Measurements from ENCODE around the gene PSMG4.

PSMG4 gene

GRCh38 chr6:3258720-3259490, at the start of gene PSMG4:
Gene PSMG4 (plus strand): TSS chr6:3258947. CDS start chr6:3259023, 76 bp downstream.
- peak in 55 of 56 donors; percentile 56 to 94 (median 86) for DNase-seq

GRCh38 chr6:3209114-3210023, 49.4 kb upstream of the PSMG4 start:
- peak in 10 of 56 donors; percentile 7 to 55 (median 17) for DNase-seq

- DNase-seq, result no peak
Measured at GRCh38 chr6:3210024-3210610, 48.6 kb upstream of the PSMG4 start.

GRCh38 chr6:3211681-3212080, 47.1 kb upstream of the PSMG4 start:
- peak in 46 of 56 donors; percentile 30 to 92 (median 68) for DNase-seq

GRCh38 chr6:3212261-3212660, 46.5 kb upstream of the PSMG4 start:
- DNase-seq, result no peak

GRCh38 chr6:3213334-3213695, 45.4 kb upstream of the PSMG4 start:
- no peak for DNase-seq

- DNase-seq, result no peak
Measured at GRCh38 chr6:3214898-3215297, 43.8 kb upstream of the PSMG4 start.

GRCh38 chr6:3217286-3217685, 41.5 kb upstream of the PSMG4 start:
- DNase-seq, result no peak

- DNase-seq, result no peak
Measured at GRCh38 chr6:3218266-3218665, 40.5 kb upstream of the PSMG4 start.

GRCh38 chr6:3220366-3220765, 38.4 kb upstream of the PSMG4 start:
- no peak for DNase-seq

GRCh38 chr6:3221578-3221977, 37.2 kb upstream of the PSMG4 start:
- no peak for DNase-seq

- no peak for DNase-seq
Measured at GRCh38 chr6:3222506-3223038, 36.2 kb upstream of the PSMG4 start.

- DNase-seq, result peak in 1 of 56 donors; percentile 29
Measured at GRCh38 chr6:3226042-3226441, 32.7 kb upstream of the PSMG4 start.

- peak in 23 of 56 donors; percentile 19 to 60 (median 42) for DNase-seq
Measured at GRCh38 chr6:3226481-3227362, 32.0 kb upstream of the PSMG4 start.

- peak in 44 of 56 donors; percentile 25 to 85 (median 58) for DNase-seq
Measured at GRCh38 chr6:3227363-3228045, 31.2 kb upstream of the PSMG4 start, which contains the start of gene TUBB2B. Gene TUBB2B (minus strand): TSS chr6:3227653. CDS start chr6:3227543, 110 bp downstream.

GRCh38 chr6:3228046-3228671, 30.6 kb upstream of the PSMG4 start:
- DNase-seq, result peak in 14 of 56 donors; percentile 10 to 77 (median 41)

- peak in 10 of 56 donors; percentile 12 to 52 (median 42) for DNase-seq
Measured at GRCh38 chr6:3228771-3229565, 29.8 kb upstream of the PSMG4 start.

GRCh38 chr6:3229566-3230178, 29.1 kb upstream of the PSMG4 start:
- DNase-seq, result peak in 23 of 56 donors; percentile 21 to 62 (median 39)
